ENCODE data around the gene HOXD13.

Gene HOXD13

GRCh38 chr2:176092270-176093144 is at the start of gene HOXD13:
Gene HOXD13 (plus strand): TSS chr2:176092721. CDS start chr2:176092891, 170 bp downstream.
- peak within 1 kb of the TSS; percentile 34 to 53 for H3K4me3 ChIP-seq (ENCODE audit: low read length in 2 of 2)
- no peaks in the 10 kb centered on the region for H3K9me3 ChIP-seq (ENCODE audit: control insufficient read depth in 2 of 2, low read length in 2 of 2)
- H3K27ac ChIP-seq (ENCODE audit: low read depth in 2 of 2, low read length in 2 of 2), result no peak within 1 kb of the TSS
- no peaks in the 10 kb centered on the region for H3K36me3 ChIP-seq (ENCODE audit: control insufficient read depth in 2 of 2, insufficient read depth in 2 of 2, low read length in 2 of 2)
- H3K27me3 ChIP-seq (ENCODE audit: control insufficient read depth in 2 of 2, insufficient read depth in 2 of 2, low read length in 2 of 2), result peaks cover 78 to 87% of the 10 kb centered on the region in 2 donors
- peak within 1 kb of the TSS in 1 of 2 donors; percentile 16 for H3K9ac ChIP-seq (ENCODE audit: low read depth in 1 of 2, low read length in 2 of 2)
- peaks cover 14 to 24% of the 10 kb centered on the region in 2 donors for H3K4me1 ChIP-seq (ENCODE audit: control insufficient read depth in 2 of 2, insufficient read depth in 2 of 2, low read length in 2 of 2)

DNA sequence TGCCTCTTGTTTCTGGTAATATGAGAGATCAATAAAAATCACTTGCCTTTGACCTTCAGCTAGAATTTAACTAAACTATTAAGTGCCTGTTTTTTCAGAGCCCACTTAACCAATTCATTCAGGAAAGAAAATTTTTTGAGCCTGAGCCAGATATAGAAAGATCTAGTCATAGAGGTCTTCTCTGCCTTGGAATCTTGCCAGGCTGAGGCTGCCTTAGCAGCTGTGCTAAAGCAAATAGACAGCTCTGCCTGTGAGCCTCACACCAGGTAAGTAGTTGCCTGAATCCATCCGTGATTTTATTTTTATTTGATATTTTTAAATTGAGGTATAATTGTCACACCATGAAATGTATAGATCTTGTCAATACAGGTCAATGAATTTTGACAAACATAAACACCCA is 36.1 kb upstream of the HOXD13 start:
- Histone ChIP-seq H3K4me3 (ENCODE audit: low read length in 2 of 2) (no peak overlapping the region), H3K9me3 (ENCODE audit: control insufficient read depth in 2 of 2, low read length in 2 of 2) (no peaks in the 10 kb centered on the region), H3K27me3 (ENCODE audit: control insufficient read depth in 2 of 2, insufficient read depth in 2 of 2, low read length in 2 of 2) (peaks cover 0 to 14% of the 10 kb centered on the region in 2 donors), H3K4me1 (ENCODE audit: control insufficient read depth in 2 of 2, insufficient read depth in 2 of 2, low read length in 2 of 2) (no peaks in the 10 kb centered on the region), H3K9ac (ENCODE audit: low read depth in 1 of 2, low read length in 2 of 2) (no peak overlapping the region), H3K27ac (ENCODE audit: low read depth in 2 of 2, low read length in 2 of 2) (no peak overlapping the region), H3K36me3 (ENCODE audit: control insufficient read depth in 2 of 2, insufficient read depth in 2 of 2, low read length in 2 of 2) (no peaks in the 10 kb centered on the region)

DNA sequence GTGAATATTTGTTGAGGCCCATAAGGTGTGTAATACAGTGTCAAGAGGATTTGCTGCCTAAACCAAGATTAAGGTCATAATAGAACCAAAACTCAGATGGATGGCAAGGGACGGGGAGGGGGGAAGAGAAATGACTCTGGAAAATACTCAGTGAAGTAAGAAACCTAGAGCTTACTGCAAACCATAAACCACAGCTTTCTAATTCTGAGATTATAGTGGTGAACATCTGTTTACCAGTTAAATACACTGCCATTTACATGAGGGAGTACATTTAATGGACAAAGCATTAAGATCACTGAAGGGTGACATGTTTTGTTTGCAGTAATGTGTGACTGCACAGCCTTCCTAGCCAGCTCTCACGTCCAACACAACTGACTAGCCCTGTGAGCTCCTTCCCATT is 28.6 kb upstream of the HOXD13 start:
- Histone ChIP-seq H3K27ac (ENCODE audit: low read depth in 2 of 2, low read length in 2 of 2) (no peak overlapping the region), H3K4me1 (ENCODE audit: control insufficient read depth in 2 of 2, insufficient read depth in 2 of 2, low read length in 2 of 2) (peaks cover 8 to 11% of the 10 kb centered on the region in 2 donors), H3K4me3 (ENCODE audit: low read length in 2 of 2) (no peak overlapping the region), H3K9me3 (ENCODE audit: control insufficient read depth in 2 of 2, low read length in 2 of 2) (no peaks in the 10 kb centered on the region), H3K36me3 (ENCODE audit: control insufficient read depth in 2 of 2, insufficient read depth in 2 of 2, low read length in 2 of 2) (no peaks in the 10 kb centered on the region), H3K27me3 (ENCODE audit: control insufficient read depth in 2 of 2, insufficient read depth in 2 of 2, low read length in 2 of 2) (peaks cover 27 to 39% of the 10 kb centered on the region in 2 donors), H3K9ac (ENCODE audit: low read depth in 1 of 2, low read length in 2 of 2) (no peak overlapping the region)

- Histone ChIP-seq H3K27ac (ENCODE audit: low read depth in 2 of 2, low read length in 2 of 2) (no peak overlapping the region), H3K9ac (ENCODE audit: low read depth in 1 of 2, low read length in 2 of 2) (no peak overlapping the region), H3K36me3 (ENCODE audit: control insufficient read depth in 2 of 2, insufficient read depth in 2 of 2, low read length in 2 of 2) (no peaks in the 10 kb centered on the region), H3K4me3 (ENCODE audit: low read length in 2 of 2) (peak overlapping the region; percentile 51 to 54), H3K9me3 (ENCODE audit: control insufficient read depth in 2 of 2, low read length in 2 of 2) (no peaks in the 10 kb centered on the region), H3K4me1 (ENCODE audit: control insufficient read depth in 2 of 2, insufficient read depth in 2 of 2, low read length in 2 of 2) (peaks cover 8 to 11% of the 10 kb centered on the region in 2 donors), H3K27me3 (ENCODE audit: control insufficient read depth in 2 of 2, insufficient read depth in 2 of 2, low read length in 2 of 2) (peaks cover 54 to 55% of the 10 kb centered on the region in 2 donors)
Measured at GRCh38 chr2:176066645-176067588, 25.6 kb upstream of the HOXD13 start.

GRCh38 chr2:176067589-176068418 is 24.7 kb upstream of the HOXD13 start:
- H3K27me3 ChIP-seq (ENCODE audit: control insufficient read depth in 2 of 2, insufficient read depth in 2 of 2, low read length in 2 of 2), result peaks cover 61% of the 10 kb centered on the region in 2 donors
- peaks cover 8 to 11% of the 10 kb centered on the region in 2 donors for H3K4me1 ChIP-seq (ENCODE audit: control insufficient read depth in 2 of 2, insufficient read depth in 2 of 2, low read length in 2 of 2)
- H3K9me3 ChIP-seq (ENCODE audit: control insufficient read depth in 2 of 2, low read length in 2 of 2), result no peaks in the 10 kb centered on the region
- H3K9ac ChIP-seq (ENCODE audit: low read depth in 1 of 2, low read length in 2 of 2), result no peak overlapping the region
- no peak overlapping the region for H3K27ac ChIP-seq (ENCODE audit: low read depth in 2 of 2, low read length in 2 of 2)
- H3K4me3 ChIP-seq (ENCODE audit: low read length in 2 of 2), result peak overlapping the region; percentile 51 to 54
- H3K36me3 ChIP-seq (ENCODE audit: control insufficient read depth in 2 of 2, insufficient read depth in 2 of 2, low read length in 2 of 2), result no peaks in the 10 kb centered on the region

DNA sequence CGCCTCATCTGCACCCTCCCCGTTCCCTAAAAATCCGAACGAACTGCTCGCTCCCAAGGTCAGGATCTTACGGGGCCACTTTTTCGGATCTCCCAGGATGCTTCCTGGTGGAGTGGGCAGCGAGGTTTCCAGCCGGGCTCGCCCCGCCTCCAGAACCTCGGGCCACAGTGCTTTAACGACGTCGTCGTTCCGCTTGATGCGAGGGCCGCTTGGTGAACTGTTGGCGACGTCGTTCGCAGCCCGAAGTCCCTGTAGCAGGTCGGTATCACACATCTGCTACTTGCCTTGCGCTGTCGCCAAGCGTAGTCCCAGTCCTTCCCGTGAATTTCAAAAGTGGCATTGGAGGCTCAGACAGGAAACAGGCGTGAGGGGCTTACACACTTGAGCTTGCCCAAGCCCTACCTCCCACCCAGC is 24.1 kb upstream of the HOXD13 start:
- no peaks in the 10 kb centered on the region for H3K9me3 ChIP-seq (ENCODE audit: control insufficient read depth in 2 of 2, low read length in 2 of 2)
- H3K27me3 ChIP-seq (ENCODE audit: control insufficient read depth in 2 of 2, insufficient read depth in 2 of 2, low read length in 2 of 2), result peaks cover 64 to 67% of the 10 kb centered on the region in 2 donors
- peaks cover 8 to 11% of the 10 kb centered on the region in 2 donors for H3K4me1 ChIP-seq (ENCODE audit: control insufficient read depth in 2 of 2, insufficient read depth in 2 of 2, low read length in 2 of 2)
- H3K9ac ChIP-seq (ENCODE audit: low read depth in 1 of 2, low read length in 2 of 2), result no peak overlapping the region
- no peaks in the 10 kb centered on the region for H3K36me3 ChIP-seq (ENCODE audit: control insufficient read depth in 2 of 2, insufficient read depth in 2 of 2, low read length in 2 of 2)
- no peak overlapping the region for H3K27ac ChIP-seq (ENCODE audit: low read depth in 2 of 2, low read length in 2 of 2)
- H3K4me3 ChIP-seq (ENCODE audit: low read length in 2 of 2), result no peak overlapping the region

GRCh38 chr2:176071330-176072291 is 20.9 kb upstream of the HOXD13 start:
- Histone ChIP-seq H3K27me3 (ENCODE audit: control insufficient read depth in 2 of 2, insufficient read depth in 2 of 2, low read length in 2 of 2) (peaks cover 83 to 93% of the 10 kb centered on the region in 2 donors), H3K4me1 (ENCODE audit: control insufficient read depth in 2 of 2, insufficient read depth in 2 of 2, low read length in 2 of 2) (peaks cover 8 to 11% of the 10 kb centered on the region in 2 donors), H3K36me3 (ENCODE audit: control insufficient read depth in 2 of 2, insufficient read depth in 2 of 2, low read length in 2 of 2) (no peaks in the 10 kb centered on the region), H3K4me3 (ENCODE audit: low read length in 2 of 2) (no peak overlapping the region), H3K27ac (ENCODE audit: low read depth in 2 of 2, low read length in 2 of 2) (no peak overlapping the region), H3K9ac (ENCODE audit: low read depth in 1 of 2, low read length in 2 of 2) (no peak overlapping the region), H3K9me3 (ENCODE audit: control insufficient read depth in 2 of 2, low read length in 2 of 2) (no peaks in the 10 kb centered on the region)

DNA sequence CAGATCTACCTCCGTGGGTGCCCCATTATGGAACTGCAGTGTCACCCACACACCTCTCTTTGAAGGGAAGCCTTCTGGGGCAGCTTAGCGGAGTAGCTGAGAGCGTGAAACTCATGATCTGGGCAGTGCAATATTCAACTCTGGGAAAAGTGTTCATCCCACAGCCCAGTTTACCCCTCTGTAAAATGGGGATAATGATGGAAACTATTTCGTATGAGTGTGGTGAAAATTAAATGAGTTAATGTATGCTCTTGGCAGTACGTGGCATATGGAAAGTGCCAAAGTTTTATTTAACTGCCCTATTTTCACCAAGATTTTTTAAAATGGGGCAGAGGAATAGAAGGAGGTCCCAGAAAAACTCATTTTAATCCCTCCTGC is 20.2 kb upstream of the HOXD13 start:
- Histone ChIP-seq H3K27ac (ENCODE audit: low read depth in 2 of 2, low read length in 2 of 2) (no peak overlapping the region), H3K4me1 (ENCODE audit: control insufficient read depth in 2 of 2, insufficient read depth in 2 of 2, low read length in 2 of 2) (peaks cover 7 to 8% of the 10 kb centered on the region in 2 donors), H3K9ac (ENCODE audit: low read depth in 1 of 2, low read length in 2 of 2) (no peak overlapping the region), H3K9me3 (ENCODE audit: control insufficient read depth in 2 of 2, low read length in 2 of 2) (no peaks in the 10 kb centered on the region), H3K36me3 (ENCODE audit: control insufficient read depth in 2 of 2, insufficient read depth in 2 of 2, low read length in 2 of 2) (no peaks in the 10 kb centered on the region), H3K27me3 (ENCODE audit: control insufficient read depth in 2 of 2, insufficient read depth in 2 of 2, low read length in 2 of 2) (peaks cover 86 to 93% of the 10 kb centered on the region in 2 donors), H3K4me3 (ENCODE audit: low read length in 2 of 2) (no peak overlapping the region)

All from mucosa of rectum (tissue), 2 donors.